Measurements from ENCODE around the gene BCR. TPM values are rescaled to one million over a fixed set of nuclear protein-coding genes. Genes with fewer than 3 reads are reported as not detected.

Gene BCR
- polyA plus RNA-seq, 1 experiment = 21.4 TPM

DNA sequence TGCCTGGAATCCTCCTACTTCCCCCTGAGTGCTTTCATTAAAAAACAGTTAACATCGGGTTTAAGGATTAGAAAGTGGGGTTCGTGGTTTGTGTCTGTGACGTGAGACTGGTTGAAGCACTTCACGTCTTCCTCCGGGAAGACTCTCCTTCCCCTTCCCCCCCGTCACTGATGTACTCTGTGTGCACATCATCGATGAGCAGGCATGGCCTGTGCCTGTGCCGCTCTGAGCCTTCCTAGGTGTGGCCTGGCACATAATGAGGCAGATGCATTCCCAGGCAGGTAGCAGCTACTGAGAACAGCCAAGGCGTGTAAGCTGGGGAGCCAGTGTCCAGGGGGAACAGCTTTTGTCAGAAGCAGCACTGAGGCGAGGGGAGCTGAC lies 93.8 kb downstream of the BCR start:
- ChIA-PET POLR2A (no interaction called here), CTCF (no interaction called here)
- H3K4me3 ChIP-seq (ENCODE audit: low read depth, low read length) = no peak overlapping the region
- no peaks in the 10 kb centered on the region for H3K27me3 ChIP-seq (ENCODE audit: control insufficient read depth, insufficient read depth, low read length)
- no peaks in the 10 kb centered on the region; the same call in 1 of the 2 replicates for H3K9me3 ChIP-seq (ENCODE audit: control insufficient read depth, insufficient read depth, low read length)
- DNase-seq (ENCODE audit: low read depth, low spot score) = no peak
- TF ChIP-seq, protein P1, sequence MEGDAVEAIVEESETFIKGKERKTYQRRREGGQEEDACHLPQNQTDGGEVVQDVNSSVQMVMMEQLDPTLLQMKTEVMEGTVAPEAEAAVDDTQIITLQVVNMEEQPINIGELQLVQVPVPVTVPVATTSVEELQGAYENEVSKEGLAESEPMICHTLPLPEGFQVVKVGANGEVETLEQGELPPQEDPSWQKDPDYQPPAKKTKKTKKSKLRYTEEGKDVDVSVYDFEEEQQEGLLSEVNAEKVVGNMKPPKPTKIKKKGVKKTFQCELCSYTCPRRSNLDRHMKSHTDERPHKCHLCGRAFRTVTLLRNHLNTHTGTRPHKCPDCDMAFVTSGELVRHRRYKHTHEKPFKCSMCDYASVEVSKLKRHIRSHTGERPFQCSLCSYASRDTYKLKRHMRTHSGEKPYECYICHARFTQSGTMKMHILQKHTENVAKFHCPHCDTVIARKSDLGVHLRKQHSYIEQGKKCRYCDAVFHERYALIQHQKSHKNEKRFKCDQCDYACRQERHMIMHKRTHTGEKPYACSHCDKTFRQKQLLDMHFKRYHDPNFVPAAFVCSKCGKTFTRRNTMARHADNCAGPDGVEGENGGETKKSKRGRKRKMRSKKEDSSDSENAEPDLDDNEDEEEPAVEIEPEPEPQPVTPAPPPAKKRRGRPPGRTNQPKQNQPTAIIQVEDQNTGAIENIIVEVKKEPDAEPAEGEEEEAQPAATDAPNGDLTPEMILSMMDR (IDR thresholded peaks at IDR 0.05; ENCODE audit: low read depth, low read length) = no peak
- no peak overlapping the region for H3K27ac ChIP-seq (ENCODE audit: low read depth, low read length)

DNA sequence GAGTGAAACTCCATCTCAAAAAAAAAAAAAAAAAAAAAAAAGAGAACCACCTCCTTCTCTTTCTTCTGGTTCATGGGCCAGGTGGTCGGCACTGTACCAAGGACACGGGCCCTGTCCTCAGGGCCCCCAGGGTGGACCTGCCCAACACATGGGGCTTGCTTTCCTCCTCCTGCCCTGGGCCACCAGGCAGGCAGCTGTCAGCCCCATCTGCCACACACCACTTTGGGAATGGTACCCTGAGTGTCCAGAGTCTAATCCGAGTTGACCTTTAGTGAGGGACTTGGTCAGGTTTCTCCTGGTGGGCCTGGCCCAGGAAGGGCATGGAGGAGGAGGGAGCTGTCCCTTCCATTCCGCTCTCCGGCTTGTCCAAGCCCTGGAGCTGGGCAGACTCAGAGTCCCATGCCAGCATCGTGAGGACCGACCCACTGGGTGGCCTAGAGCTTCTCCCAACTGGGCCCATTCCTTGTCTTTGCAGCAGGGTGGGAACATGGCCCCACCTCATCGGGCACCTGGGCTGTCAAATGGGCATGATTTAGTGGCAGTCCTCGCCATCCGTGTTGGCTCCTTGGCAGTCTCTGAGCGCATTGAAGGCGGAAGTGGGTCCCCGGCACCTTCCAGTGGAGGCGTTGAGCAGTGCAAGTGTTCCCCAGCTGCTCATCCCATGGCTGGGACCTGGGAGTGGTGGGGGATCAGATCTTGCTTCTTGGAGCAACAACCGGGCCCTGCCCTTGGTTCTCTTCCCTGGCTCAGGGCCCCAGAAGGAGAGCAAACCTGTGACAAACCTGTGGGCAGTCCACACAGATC lies 94.8 kb downstream of the BCR start:
- no peak overlapping the region for H3K27ac ChIP-seq (ENCODE audit: low read depth, low read length)
- H3K4me3 ChIP-seq (ENCODE audit: low read depth, low read length) = no peak overlapping the region
- no peaks in the 10 kb centered on the region for H3K27me3 ChIP-seq (ENCODE audit: control insufficient read depth, insufficient read depth, low read length)
- no peaks in the 10 kb centered on the region for H3K9me3 ChIP-seq (ENCODE audit: control insufficient read depth, insufficient read depth, low read length)
- TF ChIP-seq, protein P1 (IDR thresholded peaks at IDR 0.05; ENCODE audit: low read depth, low read length) = no peak
- CTCF ChIA-PET = no interaction called here
- no peak for DNase-seq (ENCODE audit: low read depth, low spot score)
- POLR2A ChIA-PET = no interaction called here

DNA sequence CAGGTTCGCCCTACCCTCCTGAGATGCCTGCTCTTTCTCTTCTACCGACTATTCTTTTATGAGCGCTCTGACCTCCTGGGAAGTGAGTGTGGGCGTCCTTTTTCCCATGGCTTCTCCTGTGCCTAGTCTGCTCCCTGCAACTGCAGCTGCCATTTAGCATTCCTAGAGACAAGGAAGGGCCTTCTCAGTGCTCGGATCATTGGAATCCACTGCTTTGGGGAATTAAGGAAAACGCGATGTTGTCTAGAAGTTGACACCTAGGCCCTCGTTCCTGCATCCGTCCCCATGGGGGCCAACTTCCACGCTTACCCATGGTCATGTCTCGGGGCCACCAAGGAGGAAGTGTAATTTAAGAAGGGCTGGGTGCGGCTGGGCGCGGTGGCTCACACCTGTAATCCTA lies 95.4 kb downstream of the BCR start:
- Histone ChIP-seq H3K9me3 (ENCODE audit: control insufficient read depth, insufficient read depth, low read length) (no peaks in the 10 kb centered on the region), H3K4me3 (ENCODE audit: low read depth, low read length) (no peak overlapping the region), H3K27me3 (ENCODE audit: control insufficient read depth, insufficient read depth, low read length) (no peaks in the 10 kb centered on the region), H3K27ac (ENCODE audit: low read depth, low read length) (no peak overlapping the region)
- POLR2A ChIA-PET = no interaction called here
- TF ChIP-seq, protein P1 (IDR thresholded peaks at IDR 0.05; ENCODE audit: low read depth, low read length) = no peak
- CTCF ChIA-PET = no interaction called here
- DNase-seq (ENCODE audit: low read depth, low spot score) = no peak

DNA sequence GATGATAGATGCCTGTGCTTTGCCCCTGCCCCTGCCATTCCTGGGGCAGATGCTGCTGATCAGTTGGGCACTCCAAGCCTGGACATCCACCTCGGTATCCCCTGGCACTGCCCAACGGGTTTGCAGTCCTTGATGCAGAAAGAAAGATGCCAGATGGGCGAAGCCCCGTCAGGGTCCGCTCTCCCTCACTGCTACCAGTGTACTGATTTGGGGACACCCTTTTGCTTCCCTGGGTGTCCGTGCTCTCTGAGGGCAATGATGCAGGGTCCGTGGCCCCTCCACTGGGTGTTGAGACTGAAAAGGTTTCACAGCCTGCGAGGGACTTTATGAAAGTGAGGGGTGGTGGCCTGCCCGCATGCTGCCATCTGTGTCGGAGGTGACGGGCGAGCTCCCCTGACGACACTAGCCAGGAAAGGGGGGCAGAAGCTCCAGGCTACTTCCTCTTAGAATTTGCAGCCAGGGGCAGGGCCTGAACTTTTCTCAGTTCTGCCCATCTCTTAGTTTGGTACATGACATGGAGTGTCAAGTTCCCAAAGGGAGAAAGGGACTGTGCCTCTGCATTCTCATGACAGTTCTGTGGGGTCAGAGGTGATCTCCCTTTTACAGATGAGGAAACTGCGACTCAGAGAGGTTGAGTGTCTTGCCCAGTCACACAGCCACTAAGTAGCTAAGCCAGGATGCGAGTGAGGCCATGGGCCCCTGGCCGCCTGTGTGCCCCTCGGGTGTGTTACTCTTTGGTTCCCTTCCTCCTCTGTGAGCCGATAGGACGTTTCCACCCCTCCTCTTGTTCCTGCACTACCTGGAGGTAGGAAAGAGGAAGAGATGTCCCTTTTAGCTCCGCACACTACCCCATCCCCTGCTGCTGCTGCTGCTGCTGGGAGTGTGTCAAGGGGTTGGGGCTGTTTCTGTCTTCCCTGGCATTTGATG lies 96.6 kb downstream of the BCR start:
- no peak overlapping the region for H3K27ac ChIP-seq (ENCODE audit: low read depth, low read length)
- H3K27me3 ChIP-seq (ENCODE audit: control insufficient read depth, insufficient read depth, low read length) = no peaks in the 10 kb centered on the region
- no peak for DNase-seq (ENCODE audit: low read depth, low spot score)
- H3K9me3 ChIP-seq (ENCODE audit: control insufficient read depth, insufficient read depth, low read length) = no peaks in the 10 kb centered on the region
- TF ChIP-seq, protein P1 (IDR thresholded peaks at IDR 0.05; ENCODE audit: low read depth, low read length) = no peak
- no peak overlapping the region for H3K4me3 ChIP-seq (ENCODE audit: low read depth, low read length)
- ChIA-PET CTCF (interaction anchor here (1.3 to 2.9 kb wide), 2 partner anchors 14 to 98 kb away, joined by 6 to 23 read pairs; partner anchors contain the start of gene BCR), POLR2A (no interaction called here)
